ENCODE data around the gene UGGT2.

DNA sequence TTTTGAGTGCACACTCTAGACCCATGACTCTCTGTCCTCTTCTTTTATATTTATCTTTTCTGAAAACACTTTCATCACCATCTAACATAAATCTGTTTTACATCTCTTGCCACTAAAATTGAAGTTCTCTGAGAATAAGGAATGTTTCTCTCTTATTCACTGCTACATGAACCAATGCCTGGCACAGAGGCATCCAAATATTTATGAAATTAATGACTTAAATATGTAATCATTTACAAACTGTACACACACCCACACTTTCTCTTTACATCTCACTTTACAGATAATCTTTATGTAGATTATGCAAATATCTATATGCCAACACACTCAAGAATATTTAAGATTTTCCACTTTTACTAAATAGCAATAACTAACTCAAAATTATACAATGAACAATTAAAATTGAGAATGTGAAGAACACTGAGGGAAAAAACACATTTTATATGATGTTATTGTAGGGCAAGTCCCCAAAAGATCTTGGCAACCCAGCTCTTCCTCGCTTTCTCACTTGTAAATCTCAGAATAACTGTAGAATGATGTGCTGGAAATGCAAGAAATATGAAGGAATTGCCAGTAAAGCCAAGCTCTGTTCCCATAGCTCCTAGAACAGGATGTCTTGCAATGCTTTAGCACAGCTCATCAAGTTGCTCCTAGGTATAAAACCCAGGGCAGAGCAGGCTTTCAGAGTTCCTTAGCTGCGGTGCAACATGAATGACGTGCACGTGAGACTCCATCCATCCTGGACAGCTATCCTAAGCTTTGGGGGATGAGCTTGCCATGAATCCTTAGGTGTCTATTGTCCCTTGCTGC is 50.7 kb downstream of the UGGT2 start:
- TF ChIP-seq, protein P1, sequence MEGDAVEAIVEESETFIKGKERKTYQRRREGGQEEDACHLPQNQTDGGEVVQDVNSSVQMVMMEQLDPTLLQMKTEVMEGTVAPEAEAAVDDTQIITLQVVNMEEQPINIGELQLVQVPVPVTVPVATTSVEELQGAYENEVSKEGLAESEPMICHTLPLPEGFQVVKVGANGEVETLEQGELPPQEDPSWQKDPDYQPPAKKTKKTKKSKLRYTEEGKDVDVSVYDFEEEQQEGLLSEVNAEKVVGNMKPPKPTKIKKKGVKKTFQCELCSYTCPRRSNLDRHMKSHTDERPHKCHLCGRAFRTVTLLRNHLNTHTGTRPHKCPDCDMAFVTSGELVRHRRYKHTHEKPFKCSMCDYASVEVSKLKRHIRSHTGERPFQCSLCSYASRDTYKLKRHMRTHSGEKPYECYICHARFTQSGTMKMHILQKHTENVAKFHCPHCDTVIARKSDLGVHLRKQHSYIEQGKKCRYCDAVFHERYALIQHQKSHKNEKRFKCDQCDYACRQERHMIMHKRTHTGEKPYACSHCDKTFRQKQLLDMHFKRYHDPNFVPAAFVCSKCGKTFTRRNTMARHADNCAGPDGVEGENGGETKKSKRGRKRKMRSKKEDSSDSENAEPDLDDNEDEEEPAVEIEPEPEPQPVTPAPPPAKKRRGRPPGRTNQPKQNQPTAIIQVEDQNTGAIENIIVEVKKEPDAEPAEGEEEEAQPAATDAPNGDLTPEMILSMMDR (IDR thresholded peaks at IDR 0.05): no peak
- TF ChIP-seq POLR2A (IDR thresholded peaks at IDR 0.05): no peak
